Epithelial cell of esophagus (primary cell): ENCODE measurements around the gene ZNF787.
A peak's percentile ranks its signal among the peaks of the same experiment; 100 is the strongest.

ENCODE experiments used
- DNase-seq: peaks from one replicate; pipeline ENCODE4 v3.0.0; 2010; ENCODE audit warnings: low read depth
- H3K4me3 ChIP-seq: 2 replicates; pipeline ENCODE4 v1.5.1; 2011; ENCODE audit warnings: mild to moderate bottlenecking, low read length, control low read depth
- CTCF ChIP-seq: IDR thresholded peaks from 2 replicates; pipeline ENCODE4 v1.5.1; 2011; ENCODE audit warnings: low read depth, mild to moderate bottlenecking, low read length, control low read depth, inconsistent platforms; ENCODE audit not compliant: insufficient read depth; ENCODE audit errors: missing control alignments

Gene ZNF787

DNA sequence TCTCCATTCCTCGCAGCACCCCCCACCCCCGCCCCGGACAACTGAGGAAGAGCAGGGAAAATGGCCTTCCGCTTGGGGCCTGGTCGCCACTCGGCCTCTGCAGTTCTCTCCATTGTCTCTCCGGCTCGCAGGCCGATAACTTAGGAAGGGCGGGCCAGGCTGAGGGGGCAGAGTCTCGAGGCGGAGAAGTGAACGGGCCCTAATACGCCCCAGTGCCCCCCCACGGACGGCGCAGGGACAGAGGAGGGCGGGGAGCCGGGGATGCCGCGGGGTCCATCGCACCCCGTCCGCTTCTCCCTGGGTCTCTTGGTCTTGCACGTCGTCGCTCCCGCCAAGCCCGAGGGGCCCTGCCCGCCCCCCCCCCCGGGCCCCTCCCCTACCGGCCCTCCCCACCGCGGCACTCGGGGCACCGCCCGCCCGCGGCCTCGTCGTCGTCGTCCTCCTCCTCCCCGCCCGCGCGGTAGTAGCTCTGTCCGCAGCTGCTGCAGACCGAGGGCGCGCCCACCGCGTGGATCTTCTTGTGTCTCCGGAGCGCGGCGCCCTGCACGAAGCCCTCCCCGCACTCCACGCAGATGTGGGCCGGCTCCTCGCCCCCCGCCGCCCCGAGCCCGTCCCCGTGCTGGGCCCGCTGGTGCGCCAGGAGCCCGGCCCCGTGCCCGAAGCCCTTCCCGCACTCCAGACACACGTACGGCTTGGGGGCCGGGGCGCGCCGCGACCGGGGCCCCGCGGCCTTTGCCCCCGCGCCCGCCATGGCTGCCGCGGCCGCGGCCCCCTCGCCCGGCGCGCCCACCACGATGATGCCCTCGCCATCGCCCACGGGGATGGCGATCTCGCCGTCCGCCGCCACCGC is 33.2 kb downstream of the ZNF787 start:
- no peak overlapping the region for H3K4me3 ChIP-seq
- DNase-seq: no peak
- no peak for TF ChIP-seq CTCF

GRCh38 chr19:56086671-56087430 is 34.2 kb downstream of the ZNF787 start:
- H3K4me3 ChIP-seq: no peak overlapping the region
- TF ChIP-seq CTCF: no peak
- DNase-seq: no peak

DNA sequence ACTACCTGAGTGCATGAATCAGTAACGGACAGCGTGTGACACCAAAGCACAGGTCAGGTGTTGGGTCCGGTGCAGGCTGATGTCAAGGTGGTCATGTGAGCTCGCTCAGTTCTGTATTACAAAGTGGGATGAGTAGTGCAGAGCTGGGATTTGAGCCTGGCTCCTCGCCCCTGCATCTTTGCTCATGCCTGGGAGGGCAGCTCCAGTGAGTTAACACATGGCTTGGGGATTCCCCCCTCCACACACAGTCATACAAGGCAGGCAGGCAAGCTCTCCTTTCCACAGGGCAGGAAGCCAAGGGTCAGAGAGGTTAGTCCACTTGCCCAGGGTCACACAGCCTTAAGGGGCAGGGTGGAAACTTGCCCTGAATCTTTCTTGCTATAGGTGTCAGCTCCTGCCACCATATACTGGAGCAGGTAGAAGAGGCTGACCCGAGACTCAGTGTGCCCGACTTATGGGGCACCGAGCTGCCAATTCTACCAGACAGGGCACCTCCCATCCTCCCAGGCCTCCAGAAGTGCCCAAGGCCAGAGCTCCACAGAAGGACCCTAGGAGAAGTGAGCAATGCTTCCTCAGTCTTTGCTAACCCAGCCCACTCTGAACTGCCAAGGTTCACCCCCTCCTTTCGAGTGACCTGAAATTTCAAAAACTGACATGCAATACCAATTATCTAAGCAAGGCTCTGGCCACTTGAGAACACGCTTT is 35.4 kb downstream of the ZNF787 start:
- H3K4me3 ChIP-seq: no peak overlapping the region
- no peak for TF ChIP-seq CTCF
- DNase-seq: peak; percentile 51

DNA sequence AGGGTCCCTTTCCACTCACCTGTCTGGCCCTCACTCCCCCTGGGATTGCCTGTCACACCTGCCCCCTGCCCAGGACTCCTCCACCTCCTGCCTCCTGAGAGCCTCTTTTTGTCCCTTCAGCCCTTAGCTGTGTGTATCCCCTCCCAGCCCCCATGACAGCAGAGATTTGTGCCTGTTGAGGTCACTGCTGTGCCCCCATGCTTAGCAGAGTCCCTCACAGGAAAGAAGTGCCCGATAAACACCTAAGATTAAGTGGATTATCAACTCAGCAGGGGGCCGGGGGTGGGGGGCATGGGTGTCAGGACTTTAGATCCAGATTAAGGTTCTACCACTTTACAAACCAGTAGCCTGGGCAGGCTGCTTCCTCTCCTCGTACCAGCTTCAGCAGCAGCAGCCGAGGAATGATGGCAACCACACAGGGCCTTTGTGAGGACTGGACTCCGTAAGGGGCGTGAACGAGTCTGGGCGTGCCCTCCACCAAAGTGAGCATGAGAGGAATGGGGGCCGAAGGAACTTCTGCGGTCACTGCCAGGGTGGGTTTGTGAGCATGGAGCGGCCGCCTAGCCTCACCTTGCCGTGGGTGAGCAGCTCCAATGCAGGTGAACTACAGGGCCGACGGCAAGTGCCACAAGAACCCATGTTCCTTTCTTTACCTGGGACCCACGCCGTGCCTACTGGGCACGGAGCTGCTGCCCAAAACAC is 36.1 kb downstream of the ZNF787 start:
- no peak for DNase-seq
- H3K4me3 ChIP-seq: no peak overlapping the region
- no peak for TF ChIP-seq CTCF

GRCh38 chr19:56083668-56084067 is 37.4 kb downstream of the ZNF787 start:
- no peak overlapping the region for H3K4me3 ChIP-seq
- TF ChIP-seq CTCF: no peak
- DNase-seq: no peak

DNA sequence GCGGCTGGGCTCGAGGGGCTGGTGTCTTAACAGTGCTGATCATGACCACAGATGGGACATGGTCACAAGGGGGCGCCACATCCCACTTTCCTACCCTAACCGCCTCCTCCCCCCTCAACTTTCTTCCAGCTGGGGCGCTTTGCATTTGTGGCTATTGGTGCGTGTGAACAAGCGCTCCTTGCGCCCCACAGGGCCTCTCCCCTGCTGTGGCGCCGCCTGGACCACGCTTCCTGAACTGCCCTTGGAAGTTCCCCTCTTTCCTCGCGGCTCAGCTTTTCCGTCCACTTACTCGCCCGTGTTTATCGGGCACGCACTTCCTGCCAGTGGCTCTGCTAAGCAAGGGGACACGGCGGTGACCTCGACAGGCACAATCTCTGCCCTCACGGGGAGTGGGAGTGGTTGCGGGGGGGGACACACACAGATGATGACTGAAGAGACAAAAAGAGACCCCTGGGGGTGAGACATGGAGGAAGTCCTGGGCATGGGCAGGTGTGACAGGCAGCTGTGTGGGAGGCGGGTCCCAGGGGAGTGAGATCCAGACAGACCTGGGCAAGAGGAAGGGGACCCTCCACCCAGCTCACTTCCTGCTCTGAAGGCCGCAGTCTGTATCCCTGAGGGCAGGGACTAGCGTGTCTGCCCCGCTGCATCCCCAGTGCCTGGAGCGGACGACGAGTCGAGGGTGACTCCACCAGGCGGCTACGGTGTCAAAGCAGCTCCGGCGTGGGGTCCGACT is 40.3 kb downstream of the ZNF787 start:
- TF ChIP-seq CTCF: peak; percentile 47
- DNase-seq: peak; percentile 67
- H3K4me3 ChIP-seq: peak overlapping the region; percentile 35
